Measurements from ENCODE around the gene RASSF9. TPM values are rescaled to one million over a fixed set of nuclear protein-coding genes. Genes with fewer than 3 reads are reported as not detected.
A peak's percentile ranks its signal among the peaks of the same experiment; 100 is the strongest.

The RASSF9 gene
- total and polyA plus RNA-seq, 3 donors from 2014 or later = 0.37 to 0.99 (median 0.63) TPM

GRCh38 chr12:85872497-85873091, 36.4 kb upstream of the RASSF9 start:
- 31% methylated on average over 3 of the region's 3 CpGs for WGBS, 2 donors

GRCh38 chr12:85866986-85867776, 31.0 kb upstream of the RASSF9 start:
- Histone ChIP-seq H3K4me1 (no peaks in the 10 kb centered on the region), H3K9me3 (no peaks in the 10 kb centered on the region), H3K27me3 (no peaks in the 10 kb centered on the region), H3K4me3 (no peak overlapping the region), H3K36me3 (ENCODE audit: low read depth, missing control alignments) (no peaks in the 10 kb centered on the region), H3K27ac (no peak overlapping the region)
- DNase-seq = peak; percentile 48
- intact Hi-C loops (cut with DNase I; ENCODE audit: low total_unique reads) = loop anchor here (10.0 kb wide), 1 partner anchor 382 kb away; no protein-coding TSS in a partner anchor
- TF ChIP-seq, protein P1, sequence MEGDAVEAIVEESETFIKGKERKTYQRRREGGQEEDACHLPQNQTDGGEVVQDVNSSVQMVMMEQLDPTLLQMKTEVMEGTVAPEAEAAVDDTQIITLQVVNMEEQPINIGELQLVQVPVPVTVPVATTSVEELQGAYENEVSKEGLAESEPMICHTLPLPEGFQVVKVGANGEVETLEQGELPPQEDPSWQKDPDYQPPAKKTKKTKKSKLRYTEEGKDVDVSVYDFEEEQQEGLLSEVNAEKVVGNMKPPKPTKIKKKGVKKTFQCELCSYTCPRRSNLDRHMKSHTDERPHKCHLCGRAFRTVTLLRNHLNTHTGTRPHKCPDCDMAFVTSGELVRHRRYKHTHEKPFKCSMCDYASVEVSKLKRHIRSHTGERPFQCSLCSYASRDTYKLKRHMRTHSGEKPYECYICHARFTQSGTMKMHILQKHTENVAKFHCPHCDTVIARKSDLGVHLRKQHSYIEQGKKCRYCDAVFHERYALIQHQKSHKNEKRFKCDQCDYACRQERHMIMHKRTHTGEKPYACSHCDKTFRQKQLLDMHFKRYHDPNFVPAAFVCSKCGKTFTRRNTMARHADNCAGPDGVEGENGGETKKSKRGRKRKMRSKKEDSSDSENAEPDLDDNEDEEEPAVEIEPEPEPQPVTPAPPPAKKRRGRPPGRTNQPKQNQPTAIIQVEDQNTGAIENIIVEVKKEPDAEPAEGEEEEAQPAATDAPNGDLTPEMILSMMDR (IDR thresholded peaks at IDR 0.05) = peak; percentile 46 to 80 (median 79)
- TF ChIP-seq POLR2A (IDR thresholded peaks at IDR 0.05) = no peak
- WGBS, 2 donors = 44 to 49% methylated on average over 5 of the region's 5 CpGs

More at GRCh38 chr12:85872497-85873091, 36.4 kb upstream of the RASSF9 start:
- no peaks in the 10 kb centered on the region for H3K27me3 ChIP-seq
- no peaks in the 10 kb centered on the region for H3K36me3 ChIP-seq (ENCODE audit: low read depth, missing control alignments)
- no peak overlapping the region for H3K27ac ChIP-seq
- H3K4me3 ChIP-seq = no peak overlapping the region
- TF ChIP-seq, protein P1 (IDR thresholded peaks at IDR 0.05) = peak; percentile 26 to 63 (median 41)
- TF ChIP-seq POLR2A (IDR thresholded peaks at IDR 0.05) = no peak
- H3K4me1 ChIP-seq = no peaks in the 10 kb centered on the region
- intact Hi-C loops (cut with DNase I; ENCODE audit: low total_unique reads) = no loop called here
- H3K9me3 ChIP-seq = no peaks in the 10 kb centered on the region
- no peak for DNase-seq

DNA sequence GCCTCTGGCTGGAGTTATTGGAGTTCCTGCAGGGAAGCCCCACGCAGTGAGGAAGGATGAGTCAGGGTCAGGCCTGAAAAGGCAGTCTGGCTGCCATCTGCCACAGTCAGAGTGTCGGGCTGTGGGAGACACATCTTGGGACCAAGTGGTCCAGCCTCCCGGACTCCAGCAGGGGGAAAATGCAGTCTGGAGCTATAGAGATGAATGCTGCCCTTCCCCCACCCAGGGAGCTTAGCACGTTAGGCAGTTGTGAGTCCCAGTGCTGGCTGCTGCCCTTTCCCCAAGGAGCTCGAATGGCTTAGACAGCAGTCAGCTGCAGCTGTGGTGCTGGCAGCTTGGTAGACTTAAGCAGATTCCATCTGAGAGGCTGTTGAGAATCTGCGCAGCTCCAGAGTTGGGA, 29.7 kb upstream of the RASSF9 start:
- WGBS, 2 donors = 89 to 92% methylated on average over 4 to 6 of the region's 6 CpGs
- TF ChIP-seq, protein P1 (IDR thresholded peaks at IDR 0.05) = no peak
- H3K4me1 ChIP-seq = no peaks in the 10 kb centered on the region
- H3K9me3 ChIP-seq = no peaks in the 10 kb centered on the region
- H3K36me3 ChIP-seq (ENCODE audit: low read depth, missing control alignments) = no peaks in the 10 kb centered on the region
- no peak for DNase-seq
- H3K27ac ChIP-seq = no peak overlapping the region
- no peak overlapping the region for H3K4me3 ChIP-seq
- no peaks in the 10 kb centered on the region for H3K27me3 ChIP-seq
- intact Hi-C loops (cut with DNase I; ENCODE audit: low total_unique reads) = loop anchor here (10.0 kb wide), 1 partner anchor 381 kb away; no protein-coding TSS in a partner anchor

GRCh38 chr12:85856966-85857365, 20.8 kb upstream of the RASSF9 start:
- Histone ChIP-seq H3K4me3 (no peak overlapping the region), H3K9me3 (no peaks in the 10 kb centered on the region), H3K27ac (no peak overlapping the region), H3K27me3 (no peaks in the 10 kb centered on the region), H3K4me1 (no peaks in the 10 kb centered on the region), H3K36me3 (ENCODE audit: low read depth, missing control alignments) (no peaks in the 10 kb centered on the region)
- no peak for TF ChIP-seq POLR2A (IDR thresholded peaks at IDR 0.05)
- TF ChIP-seq, protein P1 (IDR thresholded peaks at IDR 0.05) = no peak
- intact Hi-C loops (cut with DNase I; ENCODE audit: low total_unique reads) = no loop called here
- DNase-seq = no peak
- 82 to 88% methylated on average over 2 to 3 of the region's 3 CpGs for WGBS, 2 donors
